Gastroesophageal sphincter (tissue), 4 donors: Measurements from ENCODE around the gene C15orf62. TPM values are rescaled to one million over a fixed set of nuclear protein-coding genes. Genes with fewer than 3 reads are reported as not detected.

Source experiments
- ATAC-seq: fragments of 150-250 bp; one replicate; pipeline ENCODE4 v1.9.1; 2016; ENCODE audit warnings: mild to moderate bottlenecking, moderate library complexity
- H3K27ac ChIP-seq, 4 donors: fragments of 200-600 bp; sonication (generic) in 3 of 4; 1 replicate in 3 of 4; 2 replicates in 1 of 4; pipeline ENCODE4 v1.5.1; 2016 to 2019
- H3K27me3 ChIP-seq: fragments of 200-600 bp; sonication (generic); one replicate; pipeline ENCODE4 v1.5.1; 2019
- H3K36me3 ChIP-seq, 2 donors: fragments of 200-600 bp; sonication (generic); one replicate each; pipeline ENCODE4 v1.5.1; 2019; ENCODE audit warnings: control low read depth in 1 of 2
- H3K4me1 ChIP-seq, 3 donors: fragments of 200-600 bp; sonication (generic); 1 replicate in 2 of 3; 2 replicates in 1 of 3; pipeline ENCODE4 v1.5.1; 2016 to 2019; ENCODE audit warnings: control low read depth in 2 of 3
- H3K4me3 ChIP-seq, 2 donors: fragments of 200-600 bp; sonication (generic); one replicate each; pipeline ENCODE4 v1.5.1; 2019; ENCODE audit warnings: mild to moderate bottlenecking in 1 of 2, moderate library complexity in 1 of 2
- H3K9me3 ChIP-seq, 3 donors: fragments of 200-600 bp; sonication (generic); one replicate each; pipeline ENCODE4 v1.5.1; 2017 to 2019; ENCODE audit warnings: control low read depth in 2 of 3
- EP300 ChIP-seq: sonication (generic); formaldehyde crosslinking; IDR thresholded peaks from one replicate; pipeline ENCODE4 v1.6.1; 2017; ENCODE audit warnings: antibody characterized with exemption, mild to moderate bottlenecking
- POLR2A ChIP-seq, 2 donors: fragments of 450-650 bp; IDR thresholded peaks; one replicate each; pipeline ENCODE4 v1.6.1; 2017; ENCODE audit warnings: antibody characterized with exemption in 2 of 2, mild to moderate bottlenecking in 2 of 2, moderate library complexity in 1 of 2
- POLR2AphosphoS5 ChIP-seq: sonication (generic); formaldehyde crosslinking; IDR thresholded peaks from one replicate; pipeline ENCODE4 v1.6.1; 2017; ENCODE audit warnings: antibody characterized with exemption
- WGBS, 2 donors: methylation state at CpG; one replicate each; pipeline ENCODE4 v1.1.5; 2018; ENCODE audit warnings: low coverage in 1 of 2; 5-methylcytosine and 5-hydroxymethylcytosine counted together
- total RNA-seq, 4 donors: library from RNA; depleted of rRNA; stranded (reverse); fragments of >200 nt; gene quantifications; one replicate each; pipeline ENCODE4 v1.1.0, GENCODE V29; 2016
- TF ChIP-seq, protein P1 (sequence below), 4 experiments: fragments of 200-600 bp in 2 of 4; fragments of 450-650 bp in 2 of 4; sonication (generic) in 1 of 4; IDR thresholded peaks; one replicate each; pipeline ENCODE4 v1.5.1; 2017 to 2019; ENCODE audit warnings: antibody characterized with exemption in 4 of 4, mild to moderate bottlenecking in 2 of 4, moderate library complexity in 2 of 4

Gene C15orf62
- total RNA-seq, 4 donors from 2014 or later = 0.16 to 0.42 (median 0.31) TPM

DNA sequence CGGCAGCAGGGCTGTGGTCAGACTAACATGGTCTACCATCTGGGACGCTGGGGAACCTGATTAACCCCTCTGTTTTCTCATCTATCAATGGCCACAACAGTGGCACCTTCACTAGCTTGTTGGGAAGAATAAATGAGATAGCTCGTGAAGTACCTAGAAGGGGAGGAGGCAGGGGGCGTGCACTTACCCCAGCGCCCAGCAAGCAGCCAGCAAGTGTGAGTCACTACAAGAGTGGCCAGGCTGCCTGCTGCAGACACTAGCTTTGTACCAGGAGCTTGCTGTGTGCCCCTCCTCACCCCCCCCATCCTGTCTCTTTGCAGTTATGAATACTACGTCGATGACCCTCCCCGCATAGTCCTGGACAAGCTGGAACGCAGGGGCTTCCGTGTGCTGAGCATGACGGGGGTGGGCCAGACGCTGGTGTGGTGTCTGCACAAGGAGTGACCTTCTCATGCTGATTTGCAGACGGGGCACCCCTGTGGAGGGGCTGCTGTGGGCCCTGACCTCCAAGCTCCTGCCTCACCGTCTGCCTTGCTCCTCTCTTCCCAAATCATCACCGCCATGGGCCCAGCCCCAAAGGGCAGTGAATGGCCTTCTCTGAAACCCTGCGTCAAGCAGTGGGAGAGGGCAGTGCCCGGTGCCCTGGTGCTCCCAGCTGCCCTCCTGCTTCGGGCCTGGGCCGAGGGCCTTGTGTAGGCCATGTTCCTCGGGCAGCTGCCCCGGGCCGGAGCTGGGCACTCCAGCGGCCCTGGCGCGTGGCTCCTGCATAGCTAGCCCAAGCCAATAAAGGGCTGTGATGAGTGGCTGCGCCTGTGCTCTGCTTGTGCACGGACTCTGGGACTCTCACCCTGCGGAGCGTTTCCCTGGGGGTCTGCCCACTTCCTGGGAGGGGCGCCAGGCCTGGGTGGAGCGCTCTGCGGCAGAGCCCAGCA lies 2.6 kb upstream of the C15orf62 start:
- peaks cover 0 to 52% of the 10 kb centered on the region in 2 donors for H3K36me3 ChIP-seq
- H3K27me3 ChIP-seq = no peaks in the 10 kb centered on the region
- peaks cover 0 to 62% (median 19%) of the 10 kb centered on the region in 3 donors for H3K4me1 ChIP-seq
- no peak for ATAC-seq
- TF ChIP-seq, protein P1, sequence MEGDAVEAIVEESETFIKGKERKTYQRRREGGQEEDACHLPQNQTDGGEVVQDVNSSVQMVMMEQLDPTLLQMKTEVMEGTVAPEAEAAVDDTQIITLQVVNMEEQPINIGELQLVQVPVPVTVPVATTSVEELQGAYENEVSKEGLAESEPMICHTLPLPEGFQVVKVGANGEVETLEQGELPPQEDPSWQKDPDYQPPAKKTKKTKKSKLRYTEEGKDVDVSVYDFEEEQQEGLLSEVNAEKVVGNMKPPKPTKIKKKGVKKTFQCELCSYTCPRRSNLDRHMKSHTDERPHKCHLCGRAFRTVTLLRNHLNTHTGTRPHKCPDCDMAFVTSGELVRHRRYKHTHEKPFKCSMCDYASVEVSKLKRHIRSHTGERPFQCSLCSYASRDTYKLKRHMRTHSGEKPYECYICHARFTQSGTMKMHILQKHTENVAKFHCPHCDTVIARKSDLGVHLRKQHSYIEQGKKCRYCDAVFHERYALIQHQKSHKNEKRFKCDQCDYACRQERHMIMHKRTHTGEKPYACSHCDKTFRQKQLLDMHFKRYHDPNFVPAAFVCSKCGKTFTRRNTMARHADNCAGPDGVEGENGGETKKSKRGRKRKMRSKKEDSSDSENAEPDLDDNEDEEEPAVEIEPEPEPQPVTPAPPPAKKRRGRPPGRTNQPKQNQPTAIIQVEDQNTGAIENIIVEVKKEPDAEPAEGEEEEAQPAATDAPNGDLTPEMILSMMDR (IDR thresholded peaks at IDR 0.05) = no peak
- TF ChIP-seq EP300 = no peak
- TF ChIP-seq POLR2AphosphoS5 = no peak
- no peak for TF ChIP-seq POLR2A (IDR thresholded peaks at IDR 0.05)
- WGBS, 2 donors = 50 to 86% methylated on average over 1 to 14 of the region's 32 CpGs
- no peak overlapping the region for H3K4me3 ChIP-seq
- H3K9me3 ChIP-seq = no peaks in the 10 kb centered on the region
- H3K27ac ChIP-seq = peak overlapping the region in 1 of 4 donors; percentile 80

DNA sequence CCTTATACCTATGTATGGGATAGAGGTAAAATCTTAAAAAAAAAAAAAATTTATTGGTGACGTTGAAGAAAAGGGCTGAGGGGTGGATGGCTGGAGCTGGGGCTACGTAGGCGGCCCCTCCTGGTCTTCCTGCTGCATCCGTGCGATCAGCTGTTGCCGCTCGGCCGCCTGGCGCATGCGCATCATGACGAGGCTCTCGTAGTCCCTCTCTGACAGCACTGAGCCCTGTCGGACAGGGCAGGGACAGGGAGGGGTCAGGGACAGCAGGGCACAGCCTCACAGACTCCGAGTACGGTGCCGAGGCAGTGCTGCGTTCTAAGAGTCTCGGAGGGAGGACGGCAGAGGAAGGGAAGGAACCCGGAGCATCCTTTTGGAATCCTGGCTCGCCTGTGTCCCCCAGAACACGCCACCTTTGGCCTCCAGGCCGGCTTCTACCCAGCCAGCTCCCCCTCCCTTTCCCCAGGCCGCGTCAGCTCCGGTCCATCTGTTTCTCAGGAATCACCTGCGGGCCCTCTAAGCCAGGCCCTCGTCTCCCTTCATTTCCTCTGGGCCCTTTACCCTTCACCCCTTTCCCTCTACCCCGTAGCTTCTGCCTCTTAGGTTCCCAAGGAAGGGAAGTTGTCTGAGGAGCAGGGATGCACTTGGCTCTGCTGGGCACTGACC lies 1.8 kb upstream of the C15orf62 start:
- Histone ChIP-seq H3K27ac (peak overlapping the region in 3 of 4 donors; percentile 9 to 66 (median 51)), H3K36me3 (peaks cover 0 to 60% of the 10 kb centered on the region in 2 donors), H3K27me3 (no peaks in the 10 kb centered on the region), H3K4me3 (no peak overlapping the region), H3K9me3 (no peaks in the 10 kb centered on the region), H3K4me1 (peaks cover 0 to 57% (median 19%) of the 10 kb centered on the region in 3 donors)
- TF ChIP-seq POLR2A (IDR thresholded peaks at IDR 0.05) (no peak), POLR2AphosphoS5 (no peak), EP300 (no peak)
- TF ChIP-seq, protein P1 (IDR thresholded peaks at IDR 0.05) = no peak
- 89% methylated on average over 14 to 22 of the region's 29 CpGs for WGBS, 2 donors
- no peak for ATAC-seq

DNA sequence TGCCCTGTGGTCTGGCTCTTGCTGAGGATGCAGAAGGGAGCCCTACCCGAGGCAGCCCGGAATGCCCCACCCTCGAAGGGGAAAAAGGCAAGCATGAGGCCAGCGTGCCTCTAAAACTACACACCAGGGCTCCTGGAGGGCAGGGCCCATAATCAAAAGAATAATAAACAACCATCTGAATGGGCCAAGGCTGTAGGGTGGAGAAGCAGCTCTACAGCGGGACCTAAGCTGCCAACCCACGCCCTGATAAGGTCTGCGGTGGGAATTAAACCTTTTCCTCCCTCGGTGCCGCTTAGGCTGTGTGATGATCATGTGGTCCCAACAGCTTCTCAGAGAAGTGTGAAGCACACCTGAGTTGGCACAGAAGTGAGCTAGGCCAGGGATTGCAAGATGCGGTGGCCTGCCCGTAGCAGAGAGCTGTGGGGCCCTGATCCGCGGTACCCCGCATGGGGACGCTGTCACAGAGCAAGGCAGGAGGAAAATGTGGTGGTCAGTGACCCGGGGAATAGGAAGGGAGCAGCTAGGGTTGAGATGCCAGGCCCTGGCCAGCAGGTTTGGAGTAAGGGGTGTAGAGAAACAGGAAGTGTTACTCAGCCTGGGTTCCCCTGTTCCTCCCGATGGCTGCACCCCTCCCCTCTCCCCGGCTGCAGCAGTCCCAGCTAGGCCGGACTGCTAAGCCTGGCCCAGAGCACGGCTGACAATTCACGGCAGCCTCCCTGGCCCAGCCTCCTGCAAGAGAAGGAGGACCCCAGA lies 1.1 kb upstream of the C15orf62 start:
- no peak overlapping the region for H3K4me3 ChIP-seq
- 67 to 80% methylated on average over 1 to 3 of the region's 21 CpGs for WGBS, 2 donors
- H3K36me3 ChIP-seq = peaks cover 0 to 67% of the 10 kb centered on the region in 2 donors
- H3K27me3 ChIP-seq = no peaks in the 10 kb centered on the region
- no peak for TF ChIP-seq POLR2A (IDR thresholded peaks at IDR 0.05)
- TF ChIP-seq, protein P1 (IDR thresholded peaks at IDR 0.05) = no peak
- peaks cover 0 to 50% (median 12%) of the 10 kb centered on the region in 3 donors for H3K4me1 ChIP-seq
- no peaks in the 10 kb centered on the region for H3K9me3 ChIP-seq
- H3K27ac ChIP-seq = peak overlapping the region in 3 of 4 donors; percentile 42 to 66 (median 51)
- ATAC-seq = no peak

DNA sequence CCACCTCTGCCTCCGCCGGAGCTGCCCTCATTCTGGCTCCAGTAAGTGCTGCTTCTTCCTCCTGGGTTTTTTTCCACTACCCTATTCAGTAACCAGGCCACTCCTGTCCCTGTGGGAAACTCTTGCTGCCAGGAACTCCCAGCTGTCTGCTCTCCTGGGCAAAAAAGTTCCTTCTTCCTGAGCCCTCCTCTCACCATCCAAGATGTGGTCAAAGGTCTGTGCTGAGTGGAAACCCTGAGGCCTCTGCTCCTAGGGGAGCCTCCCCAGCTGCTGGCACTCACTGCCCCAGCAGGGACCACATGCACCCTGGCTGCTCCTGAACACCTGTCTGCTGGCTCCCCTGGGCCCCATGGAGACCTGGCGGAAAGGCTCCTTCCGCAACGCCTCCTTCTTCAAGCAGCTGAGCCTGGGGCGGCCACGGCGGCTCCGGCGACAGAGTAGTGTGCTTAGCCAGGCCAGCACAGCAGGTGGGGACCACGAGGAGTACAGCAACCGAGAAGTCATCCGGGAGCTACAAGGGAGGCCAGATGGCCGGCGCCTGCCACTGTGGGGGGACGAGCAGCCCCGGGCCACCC lies 454 bp downstream of the C15orf62 start:
- ATAC-seq = no peak
- 80% methylated on average over 2 of the region's 17 CpGs; no CpG with 5 or more reads in 1 of the 2 donors for WGBS, 2 donors
- TF ChIP-seq, protein P1 (IDR thresholded peaks at IDR 0.05) = no peak
- TF ChIP-seq EP300 = no peak
- no peak for TF ChIP-seq POLR2A (IDR thresholded peaks at IDR 0.05)
- TF ChIP-seq POLR2AphosphoS5 = no peak
- Histone ChIP-seq H3K36me3 (peaks cover 0 to 83% of the 10 kb centered on the region in 2 donors), H3K4me1 (peaks cover 0 to 34% (median 4%) of the 10 kb centered on the region in 3 donors), H3K27ac (peak overlapping the region in 3 of 4 donors; percentile 42 to 66 (median 51)), H3K4me3 (no peak overlapping the region), H3K9me3 (no peaks in the 10 kb centered on the region), H3K27me3 (no peaks in the 10 kb centered on the region)
